ENCODE data around the gene ZBTB21.
A peak's percentile ranks its signal among the peaks of the same experiment; 100 is the strongest.
"Not testable (repeated sequence)": the region's sequence is repeated elsewhere in the genome, so short reads cannot be mapped to it uniquely, and the experiment has no call there.

ZBTB21 gene

DNA sequence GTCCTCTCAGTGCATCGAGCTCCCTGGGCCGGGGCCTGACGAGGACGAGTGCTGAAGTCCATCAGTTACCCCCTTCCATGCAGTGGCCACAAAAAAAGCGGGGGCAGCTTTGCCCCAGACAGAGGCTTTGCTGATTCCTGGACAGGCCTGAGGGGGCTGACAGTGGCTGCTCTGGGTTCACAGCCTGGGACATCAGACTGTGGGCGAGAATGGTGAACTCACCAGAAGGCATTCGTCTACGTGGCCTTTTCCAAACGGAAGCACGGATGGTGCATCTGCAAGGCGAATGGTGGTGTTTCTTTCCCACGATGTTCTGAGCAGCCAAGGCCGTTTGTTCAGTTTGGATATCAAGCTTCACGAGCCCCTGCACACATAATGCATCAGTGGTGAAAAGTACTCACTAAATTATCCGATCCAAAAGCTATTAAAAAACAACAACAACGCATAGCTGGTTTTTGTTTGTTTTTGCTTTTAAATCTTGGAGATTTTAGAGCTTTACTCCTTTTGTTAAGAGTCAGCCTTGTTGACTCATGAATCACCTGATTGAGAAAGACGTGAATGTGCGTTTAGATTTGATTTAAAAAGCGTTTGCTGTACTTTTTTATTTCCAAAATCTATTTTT is 6.3 kb upstream of the ZBTB21 start:
- DNase-seq: no peak

DNA sequence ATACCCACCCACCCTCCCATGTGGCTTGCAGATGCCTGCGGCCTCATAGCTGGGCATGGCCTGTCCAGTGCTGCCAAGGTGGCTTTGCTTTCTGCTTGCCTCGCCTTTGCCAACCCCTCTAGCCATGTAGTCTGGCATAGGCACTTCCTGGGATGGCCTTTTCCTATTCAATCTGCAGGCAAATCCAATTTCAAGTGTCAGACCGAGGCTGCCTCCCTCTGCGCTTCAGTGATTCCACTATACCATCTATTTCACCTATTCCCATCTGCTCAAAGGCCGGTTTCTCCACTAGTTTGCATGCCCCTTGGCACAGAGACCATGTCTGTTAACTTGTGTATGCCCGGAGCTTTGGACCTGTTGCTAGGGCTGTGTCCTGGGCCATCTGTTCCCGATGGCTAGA is 3.8 kb upstream of the ZBTB21 start:
- DNase-seq: peak; percentile 37

DNA sequence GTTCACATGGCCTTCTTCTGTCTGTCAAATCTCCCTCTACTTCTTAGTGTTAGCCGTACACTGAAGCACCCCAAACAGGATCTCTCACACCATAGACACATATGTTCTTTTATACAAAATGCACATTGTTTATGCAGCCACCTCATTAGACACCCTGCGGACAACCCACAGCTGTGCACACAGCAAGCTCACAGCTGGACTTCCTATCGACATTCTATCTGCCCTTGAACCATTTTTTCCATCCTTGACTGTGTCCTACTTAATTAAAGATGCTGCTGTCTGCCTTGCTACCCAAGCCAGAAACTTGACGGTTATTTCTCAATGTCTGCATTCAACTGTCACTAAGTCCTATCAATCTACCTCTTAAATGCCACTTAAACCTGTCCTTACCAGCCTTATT is 3.2 kb upstream of the ZBTB21 start:
- DNase-seq: peak; percentile 67

DNA sequence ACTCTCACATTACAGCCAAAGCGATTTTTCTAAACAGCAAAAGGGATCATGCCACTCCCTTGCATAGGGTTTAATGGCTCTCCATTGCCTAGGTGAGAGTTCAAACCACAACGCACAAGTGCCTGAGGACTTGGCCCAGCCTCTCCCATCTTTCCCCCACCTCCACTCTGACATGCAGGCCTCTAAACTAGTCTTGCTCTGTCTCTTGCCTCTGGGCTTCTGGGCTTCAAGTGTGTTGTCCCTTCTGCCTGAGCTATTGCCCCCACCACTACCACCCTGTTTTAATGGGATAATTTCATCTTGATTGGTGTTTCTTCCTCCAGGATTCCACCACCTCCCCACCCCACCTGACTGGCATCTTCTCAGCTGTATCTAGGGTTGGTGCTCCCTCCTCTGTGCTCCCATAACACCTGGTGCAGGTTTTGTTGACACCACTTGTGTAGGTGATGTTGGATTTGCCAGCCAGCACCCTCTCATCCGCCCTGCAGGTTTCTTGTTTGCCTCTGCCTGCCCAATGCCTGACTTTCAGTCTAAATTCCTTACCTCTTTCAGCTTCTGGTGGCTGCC is 2.7 kb upstream of the ZBTB21 start:
- DNase-seq: peak; percentile 60

DNA sequence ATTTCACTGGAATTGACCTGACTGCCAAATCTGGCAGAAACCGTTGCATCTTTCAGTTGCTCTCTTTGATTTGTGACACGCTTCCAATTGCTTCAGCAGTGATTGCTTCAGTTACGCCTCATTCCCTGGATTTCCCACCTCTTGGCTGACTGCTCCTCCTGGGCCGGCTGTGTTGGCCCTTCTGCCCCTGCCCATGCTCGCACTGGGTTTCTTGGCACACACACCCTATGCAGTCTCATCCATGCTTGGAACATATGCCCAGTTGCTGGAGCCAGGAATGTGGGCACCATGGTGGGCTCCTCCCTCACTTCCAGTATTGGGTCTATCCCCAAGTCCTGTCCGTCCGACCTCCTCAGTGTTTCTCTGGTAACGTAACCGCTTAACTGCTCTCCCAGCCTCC is 2.2 kb upstream of the ZBTB21 start:
- DNase-seq: peak; percentile 60

DNA sequence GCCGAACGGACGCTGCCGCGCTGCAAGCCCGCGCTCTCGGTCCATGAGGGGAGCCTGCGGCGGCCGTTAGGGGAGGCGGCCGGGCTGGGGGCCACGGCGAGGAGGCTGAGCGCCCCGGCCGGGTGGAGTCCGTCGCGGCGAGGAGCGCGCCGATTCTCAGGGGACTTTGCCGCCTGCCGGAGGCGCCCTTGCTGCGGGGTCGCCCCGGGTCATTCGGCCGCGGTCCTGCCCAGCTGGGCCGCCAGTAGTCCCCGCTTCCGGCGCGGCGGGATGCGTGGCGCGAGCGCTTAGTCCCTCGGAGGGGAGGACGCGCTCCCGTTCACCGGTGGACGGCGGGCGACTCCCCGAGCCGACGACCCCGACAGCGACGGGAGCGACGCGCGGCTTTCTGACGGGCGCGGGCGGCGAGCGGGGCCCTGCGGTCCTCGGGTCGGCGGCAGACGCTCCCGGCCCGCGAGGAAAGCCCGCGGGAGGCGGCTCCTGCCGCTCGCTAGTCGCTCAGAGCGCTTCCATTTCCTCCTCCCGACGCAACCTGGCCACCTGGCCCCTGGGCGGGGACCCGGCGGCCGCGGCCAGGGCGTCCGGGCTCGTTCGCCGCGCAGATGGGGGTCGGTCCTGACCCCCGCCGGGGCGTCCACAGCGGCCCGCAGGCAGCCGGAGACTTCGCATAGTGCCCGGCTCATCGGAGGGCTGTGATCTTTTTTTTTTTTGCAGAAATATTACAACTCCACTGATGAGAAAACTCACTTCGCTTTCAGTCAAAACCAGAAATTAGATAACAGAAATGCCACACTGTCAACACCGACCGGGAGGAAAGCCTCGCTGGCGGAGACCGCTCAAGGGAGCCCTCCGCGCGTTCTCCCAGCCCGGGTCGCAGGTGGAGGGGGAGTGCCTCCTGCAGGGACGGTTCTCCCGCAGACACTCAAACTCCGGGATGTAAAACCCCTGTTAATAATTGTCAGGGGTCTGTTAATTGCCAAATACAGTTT is 641 bp upstream of the ZBTB21 start:
- DNase-seq: peak; percentile 42

DNA sequence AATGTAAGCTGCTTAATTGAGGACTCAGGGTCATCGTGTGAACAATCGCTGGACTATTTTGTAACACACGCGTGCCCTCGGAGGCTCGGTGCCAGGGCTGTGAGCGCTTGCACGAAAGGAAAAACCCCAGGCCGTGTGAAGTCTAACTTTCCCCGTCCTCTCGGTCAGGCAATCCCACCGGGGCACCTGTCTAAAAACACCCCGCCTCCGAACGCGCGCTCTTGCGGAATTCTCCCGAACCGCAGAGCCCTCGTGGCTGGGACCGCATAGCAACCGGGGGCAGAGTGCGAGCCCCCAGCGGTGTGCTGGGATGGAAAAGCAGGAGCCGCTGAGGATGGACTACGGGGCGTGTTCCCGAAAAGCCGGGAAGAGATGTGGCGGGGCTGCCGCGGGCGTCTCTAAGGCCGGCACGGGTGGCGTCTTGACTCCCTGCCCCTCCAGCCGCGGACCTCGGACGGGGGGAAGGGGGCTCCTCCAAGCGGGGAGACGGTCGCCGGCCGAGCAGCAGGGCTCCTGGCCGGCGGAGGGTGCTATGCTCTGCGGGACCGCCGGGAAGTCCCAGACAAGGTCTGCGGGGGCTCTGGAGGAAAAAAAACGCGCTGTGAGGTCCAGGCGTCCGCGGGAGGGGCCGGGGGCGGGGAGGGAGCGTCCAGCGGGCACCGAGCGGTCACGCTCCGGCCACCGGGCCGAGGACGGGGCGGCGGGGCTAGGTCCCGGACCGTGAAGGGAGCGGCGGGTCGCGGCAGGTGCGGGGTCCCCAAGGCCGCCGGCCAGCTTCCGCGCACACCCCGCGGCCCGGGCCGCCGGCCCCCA is 936 bp downstream of the ZBTB21 start:
- peak; percentile 24 for DNase-seq

DNA sequence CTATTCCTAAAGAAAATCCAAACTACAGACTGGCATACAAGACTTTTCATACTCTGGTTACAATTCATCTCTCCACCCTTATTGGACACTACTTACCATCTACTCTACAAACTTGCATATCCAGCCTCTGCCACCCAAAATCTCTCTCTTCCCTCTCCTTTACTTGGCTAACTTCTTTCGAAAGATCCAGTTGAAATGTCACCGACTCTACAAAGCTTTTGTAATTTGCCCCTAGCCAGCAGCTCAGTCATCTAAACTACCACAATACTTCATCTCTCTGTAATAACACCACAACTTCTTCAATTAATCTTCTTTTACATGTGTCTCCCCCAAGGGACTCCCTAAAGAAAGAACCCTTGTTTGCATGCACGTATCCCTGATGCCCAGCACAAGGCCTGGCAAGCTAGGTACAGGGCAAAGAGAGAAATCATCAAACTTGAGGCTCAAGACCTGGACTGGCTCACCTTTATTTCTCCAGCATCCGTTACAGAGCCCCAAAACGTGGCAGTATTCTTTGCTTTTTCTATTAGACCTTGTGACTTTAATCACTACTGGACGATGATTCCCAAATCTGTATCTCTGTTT is 2.7 kb downstream of the ZBTB21 start:
- no peak for DNase-seq

DNA sequence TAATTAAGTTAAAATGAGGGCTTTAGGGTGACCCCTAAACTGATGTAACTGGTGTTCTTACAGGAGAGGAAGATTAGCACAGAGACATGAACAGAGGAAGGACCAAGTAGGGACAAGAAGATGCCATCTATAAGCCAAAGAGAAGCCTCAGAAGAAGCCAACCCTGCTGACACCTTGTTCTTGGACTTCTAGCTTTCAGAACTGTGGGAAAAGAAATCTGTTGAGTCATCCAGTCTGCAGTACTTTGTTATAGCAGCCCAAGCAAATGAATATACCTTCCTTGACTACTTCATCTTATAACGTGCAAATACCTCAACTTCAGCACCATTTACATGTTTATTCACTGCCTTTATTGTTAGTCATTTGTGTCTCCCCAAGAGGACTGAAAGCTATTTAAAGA is 3.4 kb downstream of the ZBTB21 start:
- DNase-seq: no peak

DNA sequence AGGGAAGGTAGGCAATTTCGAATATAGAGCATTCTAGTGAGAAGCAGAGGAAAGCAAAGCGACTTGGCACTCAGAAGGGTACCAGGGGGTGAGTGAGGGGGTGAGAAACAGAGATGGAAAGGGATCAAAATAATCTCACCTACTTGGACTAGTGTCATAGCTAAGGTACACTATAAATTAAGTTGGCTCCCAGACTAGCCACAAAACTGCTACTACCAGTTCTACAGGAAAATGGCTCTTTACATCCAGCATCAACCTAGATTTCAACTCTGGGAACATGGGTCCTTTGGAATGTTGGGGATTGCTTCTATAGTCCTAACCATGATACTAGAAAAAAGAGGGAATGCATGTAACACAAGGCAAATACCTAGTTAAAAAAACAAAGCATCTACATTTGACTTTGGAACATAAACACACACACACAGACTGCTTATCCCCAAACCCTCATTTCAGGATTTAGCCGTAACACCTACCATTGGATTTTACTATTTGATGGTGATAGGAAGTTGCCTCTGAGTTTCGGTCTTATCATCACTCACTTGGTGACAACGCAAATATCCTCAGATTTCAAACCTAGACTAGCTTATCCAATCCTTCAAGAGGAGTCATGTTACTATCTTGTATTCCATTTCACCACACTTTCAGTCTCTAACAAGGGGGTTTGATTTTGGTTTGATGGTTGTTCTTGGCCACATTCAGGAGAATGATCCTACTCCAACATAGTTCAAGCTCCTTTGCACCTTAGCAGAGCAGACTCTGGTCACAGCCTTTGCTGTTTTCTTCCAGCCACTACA is 5.6 kb downstream of the ZBTB21 start:
- DNase-seq: no peak

DNA sequence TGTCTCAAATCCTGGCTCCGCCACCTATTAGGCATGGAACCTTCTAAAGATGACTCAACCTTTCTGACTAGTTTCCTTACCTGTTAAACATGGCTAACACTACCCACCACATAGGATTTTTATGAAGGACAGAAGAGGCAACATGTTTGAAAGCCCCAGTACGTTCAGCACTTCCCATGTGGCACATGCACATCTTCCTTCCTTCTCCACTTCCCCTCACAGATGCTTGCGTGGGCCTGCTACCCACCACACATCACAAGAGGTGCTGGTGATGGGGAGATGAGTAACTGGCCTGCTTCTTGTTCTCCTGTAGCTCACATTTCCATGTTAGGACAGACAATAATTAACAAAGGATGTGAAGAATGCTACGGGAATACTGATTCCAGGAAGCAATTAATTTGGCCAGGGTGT is 7.1 kb downstream of the ZBTB21 start:
- DNase-seq: no peak

DNA sequence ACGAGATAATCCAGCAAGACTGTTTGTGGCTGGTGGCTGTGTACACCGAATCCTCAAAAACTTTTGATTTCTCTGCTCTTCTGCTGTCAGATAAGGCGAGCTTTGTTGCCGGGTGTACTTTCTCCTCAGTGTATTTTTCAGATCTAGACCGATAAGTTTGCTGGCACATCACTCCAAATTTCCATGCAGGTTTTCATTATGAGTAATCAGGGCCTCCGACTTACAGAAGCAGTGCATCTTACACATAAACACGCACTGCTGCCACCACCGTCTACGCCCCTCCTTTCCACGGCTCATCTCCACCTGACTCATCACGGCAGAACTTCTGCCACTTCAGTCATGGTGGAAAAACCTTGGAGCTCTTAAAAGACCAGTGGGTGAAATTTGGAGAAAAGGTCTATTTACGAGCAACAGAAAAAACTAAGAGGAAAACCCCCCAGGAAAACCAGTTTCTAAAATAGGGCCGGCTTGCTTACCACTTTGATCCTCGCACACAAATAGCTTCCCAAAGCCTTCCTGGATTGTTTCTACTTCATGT is 7.7 kb downstream of the ZBTB21 start:
- DNase-seq: no peak

DNA sequence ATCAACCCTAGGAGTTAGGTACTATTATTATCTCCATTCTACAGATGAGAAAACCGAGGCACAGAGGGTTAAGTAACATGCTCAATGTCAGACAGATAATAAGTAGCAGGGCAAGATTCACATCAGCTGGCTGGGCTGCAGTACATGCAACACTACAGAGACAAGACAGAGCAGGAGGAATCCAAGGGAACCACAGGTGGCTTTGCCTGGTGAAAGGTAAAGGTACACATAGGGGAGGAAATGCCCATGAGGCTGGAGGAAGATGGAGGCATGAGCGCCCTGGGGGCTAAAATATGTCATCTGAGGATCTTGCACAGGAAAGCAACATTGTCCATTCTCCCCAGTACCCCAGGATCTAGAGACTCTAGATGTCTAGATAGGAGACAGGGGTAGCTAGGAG is 8.4 kb downstream of the ZBTB21 start:
- DNase-seq: no peak

DNA sequence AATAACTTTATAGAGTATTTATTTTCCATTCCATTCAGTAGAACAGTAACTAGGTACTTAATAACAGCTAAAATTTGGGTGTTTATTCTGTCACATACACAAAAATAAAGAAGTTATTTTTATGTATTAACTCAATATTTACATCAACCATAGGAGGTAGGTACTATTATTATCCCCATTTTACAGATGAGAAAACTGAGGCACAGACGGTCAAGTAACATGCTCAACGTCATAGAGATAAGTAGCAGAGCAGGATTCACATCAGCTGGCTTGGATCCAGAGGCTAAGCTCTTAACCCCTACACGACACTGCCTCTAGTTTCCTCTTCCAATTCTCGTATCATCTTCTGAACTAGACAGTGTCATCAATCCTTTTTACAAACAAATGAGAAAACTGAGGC is 9.3 kb downstream of the ZBTB21 start:
- DNase-seq: no peak

DNA sequence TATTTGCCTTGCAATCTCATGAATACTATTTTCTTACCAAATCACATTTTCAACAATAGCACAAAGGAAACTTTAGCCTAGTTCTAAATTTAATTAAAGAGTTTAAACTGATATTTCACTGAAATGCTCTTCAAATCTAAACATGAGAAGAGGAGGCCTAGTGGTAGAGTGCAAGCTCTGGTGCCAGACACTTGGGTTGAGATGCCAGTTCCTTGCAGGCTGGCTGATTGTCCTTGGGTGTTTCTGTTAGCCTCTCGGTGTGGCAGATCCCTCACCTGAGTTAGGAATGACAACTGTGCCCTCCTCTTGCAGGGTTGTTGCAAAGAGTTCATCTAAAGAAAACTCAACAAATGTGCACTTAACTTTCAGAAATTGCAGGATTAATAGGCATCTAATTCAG is 12.5 kb downstream of the ZBTB21 start:
- no peak for DNase-seq

DNA sequence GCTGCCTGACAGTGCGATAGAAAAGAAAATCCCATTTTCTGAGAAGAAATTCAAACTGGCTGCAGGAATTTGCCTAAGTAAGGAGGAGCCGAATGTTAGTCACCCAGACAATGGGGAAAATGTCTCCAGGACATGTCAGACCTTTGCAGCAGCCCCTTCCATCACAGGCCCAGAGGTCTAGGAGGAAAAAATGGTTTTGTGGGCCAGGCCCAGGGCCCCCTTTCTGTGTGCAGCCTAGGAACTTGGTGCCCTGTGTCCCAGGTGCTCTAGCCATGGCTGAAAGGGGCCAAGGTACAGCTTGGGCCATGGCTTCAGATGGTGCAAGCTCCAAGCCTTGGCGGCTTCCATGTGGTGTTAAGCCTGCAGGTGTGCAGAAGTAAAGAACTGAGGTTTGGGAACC is 14.6 kb downstream of the ZBTB21 start:
- no peak for DNase-seq

DNA sequence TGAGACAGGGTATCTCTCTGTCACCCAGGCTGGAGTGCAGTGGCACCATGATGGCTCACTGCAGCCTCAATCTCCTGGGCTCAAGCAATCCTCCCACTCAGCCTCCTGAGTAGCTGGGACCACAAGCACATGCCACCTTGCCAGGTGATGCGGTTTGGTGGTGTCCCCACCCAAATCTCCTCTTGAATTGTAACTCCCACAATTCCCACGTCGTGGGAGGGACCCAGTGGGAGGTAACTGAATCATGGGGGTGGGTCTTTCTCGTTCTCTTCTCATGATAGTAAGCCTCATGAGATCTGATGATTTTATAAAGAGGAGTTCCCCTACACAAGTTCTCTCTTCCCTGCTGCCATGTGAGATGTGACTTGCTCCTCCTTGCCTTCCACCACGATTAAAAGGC is 15.5 kb downstream of the ZBTB21 start:
- not testable (repeated sequence) for DNase-seq

DNA sequence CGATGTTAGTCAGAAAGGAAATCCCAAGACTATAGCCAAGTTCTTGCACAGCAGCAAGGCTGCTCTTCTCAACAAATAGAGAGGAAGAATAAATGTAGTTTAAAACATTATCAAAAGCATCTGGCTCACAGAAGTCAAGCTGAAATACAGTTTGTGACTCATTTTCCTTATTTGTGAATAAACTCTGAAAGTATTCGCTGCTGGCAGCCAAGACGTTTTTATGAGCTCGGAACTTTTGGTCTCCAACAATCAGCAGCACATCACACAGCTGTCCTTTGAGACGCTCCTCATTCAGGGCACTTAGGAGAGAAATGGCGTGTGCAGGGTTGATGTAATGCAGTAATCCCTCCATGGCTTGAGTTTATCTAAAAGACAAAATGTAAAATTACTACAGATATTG is 16.4 kb downstream of the ZBTB21 start:
- no peak for DNase-seq

DNA sequence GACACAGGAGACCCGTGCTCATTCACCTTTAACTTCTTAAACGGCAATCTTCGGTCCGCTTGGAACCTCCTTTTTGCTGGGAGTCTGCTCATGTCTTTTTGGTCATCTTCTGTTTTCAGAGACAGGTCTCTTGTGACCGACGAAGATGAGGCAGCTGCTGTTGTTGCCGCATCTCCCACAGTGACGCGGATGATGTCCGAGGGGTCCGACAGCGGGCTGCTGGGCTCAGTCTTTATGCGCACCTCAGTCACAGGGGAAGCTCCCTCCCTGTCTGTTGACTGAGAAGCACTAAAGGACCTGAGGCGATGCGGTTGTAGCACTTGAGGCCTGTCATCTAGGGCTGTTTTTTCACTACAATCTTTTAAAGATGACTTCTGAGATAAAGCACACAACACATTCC is 17.6 kb downstream of the ZBTB21 start:
- DNase-seq: no peak

DNA sequence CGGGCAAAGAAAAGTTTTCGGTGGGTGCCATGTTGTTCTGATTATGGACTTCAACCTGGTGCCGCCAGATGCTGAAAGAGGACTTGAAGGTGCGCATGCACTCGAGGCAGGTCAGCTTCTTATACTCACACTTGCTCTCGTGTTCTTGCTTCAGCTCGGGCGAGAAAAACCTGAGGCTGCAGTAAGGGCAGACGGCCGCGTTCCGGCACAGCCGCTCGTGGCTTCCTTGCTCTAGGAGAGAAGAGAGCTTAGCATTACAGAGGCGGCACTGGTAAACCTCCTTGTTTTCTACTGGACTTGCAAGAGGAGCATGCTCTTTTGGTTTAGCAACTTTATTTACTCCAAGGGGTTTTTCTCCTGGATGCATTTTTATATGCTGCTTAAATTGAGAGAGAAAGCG is 18.5 kb downstream of the ZBTB21 start:
- DNase-seq: no peak

DNA sequence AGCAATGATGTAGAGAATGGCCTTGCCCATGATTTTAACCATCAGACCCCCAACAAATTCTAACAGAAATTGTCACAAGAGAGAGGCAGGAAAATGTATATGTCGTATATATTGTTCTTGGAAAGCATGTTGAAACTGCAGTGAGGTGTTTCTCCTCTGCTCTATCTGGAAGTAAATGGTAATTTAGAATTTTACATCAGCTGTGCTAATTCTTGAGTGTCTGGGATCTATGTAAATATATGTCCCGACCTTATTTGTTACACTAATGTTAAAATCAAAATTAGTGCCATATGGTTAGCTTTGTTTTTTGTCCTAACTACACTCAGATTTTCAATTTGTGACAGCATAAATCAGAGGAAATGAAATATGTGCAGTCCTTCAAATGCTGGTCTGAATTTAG is 20.5 kb downstream of the ZBTB21 start:
- no peak for DNase-seq

DNA sequence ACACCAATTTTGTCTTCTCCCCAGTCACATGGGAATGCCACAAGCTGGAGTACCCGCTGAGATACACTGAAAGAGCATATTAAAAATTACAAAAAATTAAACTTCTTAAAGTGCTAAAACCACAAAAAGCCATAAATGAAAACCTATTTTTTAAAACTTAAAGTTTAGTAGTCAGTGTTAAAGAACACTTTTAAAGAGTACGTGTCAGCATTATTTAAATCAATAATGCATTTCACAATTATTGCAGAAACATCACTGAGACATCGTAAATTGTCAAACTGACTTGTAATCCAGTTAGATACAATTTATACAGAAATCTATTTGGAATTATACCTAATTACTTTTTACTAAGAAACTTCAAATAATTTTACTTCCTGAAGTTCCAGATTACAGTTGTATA is 22.9 kb downstream of the ZBTB21 start:
- no peak for DNase-seq

Data from DMS79 treated with DMSO at 0.1 percent for 48 hours (cell line).